T-helper 17 cell (primary cell): ENCODE data around the gene EVI5L. TPM values are rescaled to one million over a fixed set of nuclear protein-coding genes. Genes with fewer than 3 reads are reported as not detected.
"Not testable (repeated sequence)": the region's sequence is repeated elsewhere in the genome, so short reads cannot be mapped to it uniquely, and the experiment has no call there.

Experiments
- ATAC-seq: fragments of 150-1000 bp; cut with Tn5 transposase; 2 replicates; pipeline ENCODE4 v1.10.0; 2021; ENCODE audit warnings: mild to moderate bottlenecking, moderate library complexity
- DNase-seq, 3 donors: peaks; one replicate each; pipeline versions ENCODE4 v3.0.0 to v3.0.0-alpha.2; 2020 to 2021
- H3K9me3 ChIP-seq: one replicate; pipeline ENCODE4 v1.7.0; 2013; ENCODE audit warnings: low read length, mild to moderate bottlenecking; ENCODE audit not compliant: control insufficient read depth, poor library complexity, severe bottlenecking
- H3K27ac Mint-ChIP-seq: one replicate; pipeline ENCODE4 v1.8.0; 2022; ENCODE audit warnings: mild to moderate bottlenecking, moderate library complexity, mixed read lengths
- H3K27me3 Mint-ChIP-seq: one replicate; pipeline ENCODE4 v1.8.0; 2022; ENCODE audit warnings: mixed read lengths
- H3K36me3 Mint-ChIP-seq: one replicate; pipeline ENCODE4 v1.8.0; 2022; ENCODE audit warnings: low read depth, mixed read lengths
- H3K4me1 Mint-ChIP-seq: one replicate; pipeline ENCODE4 v1.8.0; 2022; ENCODE audit warnings: mild to moderate bottlenecking, mixed read lengths
- H3K4me3 Mint-ChIP-seq: one replicate; pipeline ENCODE4 v1.8.0; 2022; ENCODE audit warnings: mild to moderate bottlenecking, moderate library complexity, mixed read lengths
- total RNA-seq, 4 donors: library from RNA in 2 of 4; stranded (reverse) in 2 of 4; gene quantifications; one replicate each; pipeline ENCODE4 v1.2.3 and lab custom pipeline; 2022 to 2026

The EVI5L gene
- total RNA-seq, 2 donors from 2014 or later = 9.3 to 10.1 TPM

- H3K4me3 Mint-ChIP-seq = no peak overlapping the region
- ATAC-seq (no peak), DNase-seq (no peak)
- H3K27me3 Mint-ChIP-seq = no peaks in the 10 kb centered on the region
- H3K9me3 ChIP-seq = no peaks in the 10 kb centered on the region
- H3K27ac Mint-ChIP-seq = no peak overlapping the region
- peaks cover 3% of the 10 kb centered on the region for H3K4me1 Mint-ChIP-seq
- H3K36me3 Mint-ChIP-seq = no peaks in the 10 kb centered on the region
Measured at GRCh38 chr19:7881910-7882309, 51.9 kb downstream of the EVI5L start.

GRCh38 chr19:7883105-7883504 is 53.1 kb downstream of the EVI5L start:
- ATAC-seq (no peak), DNase-seq (no peak)
- Mint-ChIP-seq H3K27me3 (peaks cover 7% of the 10 kb centered on the region), H3K27ac (no peak overlapping the region), H3K4me1 (peaks cover 3% of the 10 kb centered on the region), H3K4me3 (no peak overlapping the region), H3K36me3 (no peaks in the 10 kb centered on the region)
- no peaks in the 10 kb centered on the region for H3K9me3 ChIP-seq

DNA sequence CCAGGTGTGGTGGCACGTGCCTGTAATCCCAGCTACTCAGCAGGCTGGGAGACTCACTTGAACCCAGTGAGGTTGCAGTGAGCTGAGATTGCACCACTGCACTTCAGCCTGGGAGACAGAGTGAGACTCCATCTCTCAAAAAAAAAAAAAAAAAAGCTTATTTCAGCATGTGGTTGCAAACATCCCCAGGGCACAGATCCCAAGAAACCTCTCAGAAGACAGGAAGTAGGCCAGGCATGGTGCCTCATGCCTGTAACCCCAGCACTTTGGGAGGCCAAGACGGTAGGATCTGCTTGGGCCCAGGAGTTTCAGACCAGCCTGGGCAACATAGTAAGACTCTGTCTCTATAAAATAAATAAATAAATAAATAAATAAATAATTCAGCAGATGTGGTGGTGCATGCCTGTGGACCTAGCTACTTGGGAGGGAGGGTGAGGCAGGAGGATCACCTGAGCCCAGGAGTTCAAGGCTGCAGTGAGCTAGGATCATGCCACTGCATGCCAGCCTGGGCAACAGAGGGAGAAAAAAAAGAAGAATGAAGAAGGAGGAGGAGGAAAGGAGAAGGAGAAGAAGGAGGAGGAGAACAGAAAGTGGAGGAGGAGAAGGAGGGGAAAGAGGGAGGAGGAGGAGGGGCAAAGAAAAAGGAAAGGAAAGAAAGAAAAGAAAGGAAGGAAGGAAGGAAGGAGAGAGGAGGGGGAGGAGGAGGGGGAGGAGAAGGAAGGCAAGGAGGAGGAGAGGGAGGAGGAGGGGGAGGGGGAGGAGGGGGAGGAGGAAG is 54.0 kb downstream of the EVI5L start:
- no peak overlapping the region for H3K4me3 Mint-ChIP-seq
- no peaks in the 10 kb centered on the region for H3K9me3 ChIP-seq
- DNase-seq (no peak), ATAC-seq (no peak)
- H3K27ac Mint-ChIP-seq = no peak overlapping the region
- H3K36me3 Mint-ChIP-seq = no peaks in the 10 kb centered on the region
- peaks cover 7% of the 10 kb centered on the region for H3K27me3 Mint-ChIP-seq
- H3K4me1 Mint-ChIP-seq = peaks cover 3% of the 10 kb centered on the region

GRCh38 chr19:7885818-7886217 is 55.8 kb downstream of the EVI5L start:
- no peak overlapping the region for H3K27ac Mint-ChIP-seq
- H3K4me3 Mint-ChIP-seq = no peak overlapping the region
- no peak for DNase-seq
- peaks cover 7% of the 10 kb centered on the region for H3K27me3 Mint-ChIP-seq
- peaks cover 3% of the 10 kb centered on the region for H3K4me1 Mint-ChIP-seq
- no peak for ATAC-seq
- H3K9me3 ChIP-seq = no peaks in the 10 kb centered on the region
- H3K36me3 Mint-ChIP-seq = no peaks in the 10 kb centered on the region

- Mint-ChIP-seq H3K27ac (no peak overlapping the region), H3K36me3 (no peaks in the 10 kb centered on the region), H3K4me3 (no peak overlapping the region), H3K4me1 (peaks cover 3% of the 10 kb centered on the region), H3K27me3 (peaks cover 11% of the 10 kb centered on the region)
- H3K9me3 ChIP-seq = no peaks in the 10 kb centered on the region
- ATAC-seq = no peak
- DNase-seq = no peak
Measured at GRCh38 chr19:7887408-7888144, 57.6 kb downstream of the EVI5L start.

DNA sequence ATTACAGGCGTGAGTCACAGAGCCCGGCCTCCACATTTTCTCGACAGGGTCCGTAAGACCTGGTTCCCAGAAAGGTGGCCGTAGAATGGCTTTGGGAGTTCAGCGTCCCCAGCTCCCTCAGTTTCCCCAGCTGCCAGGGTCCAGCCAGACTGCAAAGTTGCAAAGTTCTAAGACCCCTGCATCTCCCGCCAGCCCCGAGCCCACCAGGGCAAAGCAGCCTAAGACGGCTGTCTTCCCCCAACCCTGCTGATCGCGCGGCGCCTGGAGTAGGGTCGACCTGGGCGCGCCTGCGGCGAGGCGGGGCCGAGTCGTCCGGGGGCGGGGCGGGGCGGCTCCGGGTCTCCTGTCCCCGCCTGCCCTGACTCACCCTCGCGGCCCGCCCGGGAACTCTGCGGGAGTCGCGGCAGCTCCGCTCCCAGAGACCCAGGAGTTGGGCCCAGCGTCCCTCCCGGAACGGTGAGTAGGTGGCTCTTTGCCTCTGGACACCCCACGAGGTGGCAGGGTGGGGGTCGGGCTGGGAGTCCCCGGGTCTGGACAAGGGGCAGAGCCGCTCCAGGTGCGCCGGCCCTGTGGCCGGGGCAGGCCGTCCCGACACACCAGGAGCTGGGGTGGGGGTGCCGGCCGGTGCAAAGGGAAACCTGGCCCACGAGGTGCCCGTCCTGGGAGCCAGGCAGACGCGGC is 58.3 kb downstream of the EVI5L start, which contains the start of gene LRRC8E:
LRRC8E (plus strand) TSS at position 366 of the 681 bp plus-strand sequence. CDS start 7,094 bp downstream, outside the sequence.
- DNase-seq (no peak), ATAC-seq (peak; percentile 68)
- H3K36me3 Mint-ChIP-seq = no peaks in the 10 kb centered on the region
- H3K27ac Mint-ChIP-seq = no peak within 1 kb of the TSS
- no peaks in the 10 kb centered on the region for H3K9me3 ChIP-seq
- H3K4me1 Mint-ChIP-seq = peaks cover 3% of the 10 kb centered on the region
- H3K4me3 Mint-ChIP-seq = no peak within 1 kb of the TSS
- peaks cover 11% of the 10 kb centered on the region for H3K27me3 Mint-ChIP-seq

- no peaks in the 10 kb centered on the region for H3K36me3 Mint-ChIP-seq
- no peak for DNase-seq
- no peaks in the 10 kb centered on the region for H3K9me3 ChIP-seq
- no peak for ATAC-seq
- H3K27ac Mint-ChIP-seq = no peak overlapping the region
- H3K27me3 Mint-ChIP-seq = peaks cover 11% of the 10 kb centered on the region
- peaks cover 3% of the 10 kb centered on the region for H3K4me1 Mint-ChIP-seq
- H3K4me3 Mint-ChIP-seq = no peak overlapping the region
Measured at GRCh38 chr19:7888826-7889217, 58.8 kb downstream of the EVI5L start.

DNA sequence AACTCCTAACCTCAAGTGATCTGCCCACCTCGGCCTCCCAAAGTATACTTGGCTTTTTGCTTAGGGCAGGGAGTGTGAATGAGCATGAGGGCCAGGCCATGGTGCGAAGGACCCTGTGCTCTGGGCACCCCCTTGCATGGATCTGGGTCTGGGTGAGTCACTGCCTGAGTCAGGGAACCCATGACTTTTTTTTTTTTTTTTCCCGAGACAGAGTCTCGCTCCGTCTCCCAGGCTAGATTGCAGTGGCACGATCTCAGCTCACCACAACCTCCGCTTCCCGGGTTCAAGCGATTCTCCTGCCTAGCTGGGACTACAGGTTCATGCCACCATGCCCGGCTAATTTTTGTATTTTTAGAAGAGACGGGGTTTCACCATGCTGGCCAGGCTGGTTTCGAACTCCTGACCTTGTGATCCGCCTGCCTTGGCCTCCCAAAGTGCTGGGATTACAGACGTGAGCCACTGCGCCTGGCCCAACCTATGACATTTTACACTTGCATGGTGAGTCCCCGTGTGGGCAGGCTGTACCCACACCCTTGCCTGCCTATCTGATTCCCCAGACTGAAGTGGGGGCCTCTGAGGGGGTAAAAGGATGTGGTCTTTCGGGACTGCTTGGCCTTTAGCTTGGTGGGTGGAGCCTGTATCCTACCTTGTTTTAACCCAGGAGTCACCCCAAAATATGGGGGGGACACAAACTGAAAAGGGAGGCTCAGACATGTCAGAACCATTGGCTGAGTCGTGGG is 63.5 kb downstream of the EVI5L start:
- ATAC-seq, H3K9me3 ChIP-seq, DNase-seq, H3K4me3 Mint-ChIP-seq, H3K4me1 Mint-ChIP-seq, H3K27ac Mint-ChIP-seq, H3K36me3 Mint-ChIP-seq: not testable (repeated sequence)
- H3K27me3 Mint-ChIP-seq = peaks cover 17% of the 10 kb centered on the region

- no peaks in the 10 kb centered on the region for H3K4me1 Mint-ChIP-seq
- peaks cover 17% of the 10 kb centered on the region for H3K27me3 Mint-ChIP-seq
- DNase-seq = no peak
- no peak overlapping the region for H3K4me3 Mint-ChIP-seq
- no peak overlapping the region for H3K27ac Mint-ChIP-seq
- ATAC-seq = no peak
- H3K9me3 ChIP-seq = no peaks in the 10 kb centered on the region
- no peaks in the 10 kb centered on the region for H3K36me3 Mint-ChIP-seq
Measured at GRCh38 chr19:7894612-7895309, 64.7 kb downstream of the EVI5L start.

GRCh38 chr19:7895565-7895964 is 65.5 kb downstream of the EVI5L start:
- H3K36me3 Mint-ChIP-seq = no peaks in the 10 kb centered on the region
- DNase-seq (no peak), ATAC-seq (no peak)
- no peaks in the 10 kb centered on the region for H3K4me1 Mint-ChIP-seq
- H3K9me3 ChIP-seq = no peaks in the 10 kb centered on the region
- H3K27ac Mint-ChIP-seq = no peak overlapping the region
- H3K27me3 Mint-ChIP-seq = peaks cover 17% of the 10 kb centered on the region
- no peak overlapping the region for H3K4me3 Mint-ChIP-seq

GRCh38 chr19:7897292-7897691 is 67.3 kb downstream of the EVI5L start:
- no peaks in the 10 kb centered on the region for H3K9me3 ChIP-seq
- Mint-ChIP-seq H3K4me1 (no peaks in the 10 kb centered on the region), H3K27me3 (peaks cover 13% of the 10 kb centered on the region), H3K27ac (no peak overlapping the region), H3K36me3 (no peaks in the 10 kb centered on the region), H3K4me3 (no peak overlapping the region)
- no peak for DNase-seq
- no peak for ATAC-seq

DNA sequence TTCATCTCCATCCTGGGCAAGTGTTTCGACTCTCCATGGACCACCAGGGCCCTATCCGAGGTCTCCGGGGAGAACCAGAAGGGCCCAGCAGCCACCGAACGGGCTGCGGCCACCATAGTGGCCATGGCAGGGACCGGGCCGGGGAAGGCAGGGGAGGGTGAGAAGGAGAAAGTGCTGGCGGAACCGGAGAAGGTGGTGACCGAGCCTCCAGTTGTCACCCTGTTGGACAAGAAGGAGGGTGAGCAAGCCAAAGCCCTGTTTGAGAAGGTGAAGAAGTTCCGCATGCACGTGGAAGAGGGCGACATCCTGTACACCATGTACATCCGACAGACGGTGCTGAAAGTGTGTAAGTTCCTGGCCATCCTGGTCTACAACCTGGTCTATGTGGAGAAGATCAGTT is 68.9 kb downstream of the EVI5L start:
- H3K9me3 ChIP-seq = no peaks in the 10 kb centered on the region
- no peak overlapping the region for H3K27ac Mint-ChIP-seq
- H3K4me3 Mint-ChIP-seq = no peak overlapping the region
- H3K27me3 Mint-ChIP-seq = peaks cover 11% of the 10 kb centered on the region
- DNase-seq = no peak
- H3K4me1 Mint-ChIP-seq = peaks cover 6% of the 10 kb centered on the region
- ATAC-seq = no peak
- no peaks in the 10 kb centered on the region for H3K36me3 Mint-ChIP-seq
